Measurements from ENCODE around the gene SUSD5. TPM values are rescaled to one million over a fixed set of nuclear protein-coding genes. Genes with fewer than 3 reads are reported as not detected.
"Not testable (repeated sequence)": the region's sequence is repeated elsewhere in the genome, so short reads cannot be mapped to it uniquely, and the experiment has no call there.

SUSD5 gene
- total RNA-seq, 4 donors from 2014 or later, result 0.55 to 2.2 (median 1.1) TPM

DNA sequence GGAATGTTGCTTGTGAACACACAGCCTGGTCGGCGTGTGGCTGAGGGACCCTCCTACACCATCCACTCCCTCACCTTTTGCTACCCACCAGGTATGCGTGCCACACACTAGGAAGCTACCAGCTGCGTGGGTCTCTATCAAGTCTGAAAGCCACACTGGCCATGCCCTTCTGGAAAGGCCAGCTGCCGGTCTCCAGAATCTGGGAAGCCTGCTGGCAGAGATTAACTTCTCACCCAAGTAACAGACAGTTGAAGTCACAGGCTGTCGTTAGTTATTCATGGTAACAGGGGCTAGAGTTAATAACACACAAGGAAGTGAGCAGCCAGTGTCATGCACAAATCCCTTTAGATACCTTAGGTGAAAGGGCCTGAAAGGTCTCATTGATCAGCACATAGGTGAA lies 48.1 kb downstream of the SUSD5 start:
- H3K36me3 ChIP-seq, result no peaks in the 10 kb centered on the region
- no peak overlapping the region for H3K27ac ChIP-seq
- in situ Hi-C loops (cut with MboI; ENCODE audit: low sequenced_read_pairs in 4 of 4) (no loop called here), intact Hi-C loops (cut with DNase I; ENCODE audit: low total_unique reads) (no loop called here)
- TF ChIP-seq, protein P1, sequence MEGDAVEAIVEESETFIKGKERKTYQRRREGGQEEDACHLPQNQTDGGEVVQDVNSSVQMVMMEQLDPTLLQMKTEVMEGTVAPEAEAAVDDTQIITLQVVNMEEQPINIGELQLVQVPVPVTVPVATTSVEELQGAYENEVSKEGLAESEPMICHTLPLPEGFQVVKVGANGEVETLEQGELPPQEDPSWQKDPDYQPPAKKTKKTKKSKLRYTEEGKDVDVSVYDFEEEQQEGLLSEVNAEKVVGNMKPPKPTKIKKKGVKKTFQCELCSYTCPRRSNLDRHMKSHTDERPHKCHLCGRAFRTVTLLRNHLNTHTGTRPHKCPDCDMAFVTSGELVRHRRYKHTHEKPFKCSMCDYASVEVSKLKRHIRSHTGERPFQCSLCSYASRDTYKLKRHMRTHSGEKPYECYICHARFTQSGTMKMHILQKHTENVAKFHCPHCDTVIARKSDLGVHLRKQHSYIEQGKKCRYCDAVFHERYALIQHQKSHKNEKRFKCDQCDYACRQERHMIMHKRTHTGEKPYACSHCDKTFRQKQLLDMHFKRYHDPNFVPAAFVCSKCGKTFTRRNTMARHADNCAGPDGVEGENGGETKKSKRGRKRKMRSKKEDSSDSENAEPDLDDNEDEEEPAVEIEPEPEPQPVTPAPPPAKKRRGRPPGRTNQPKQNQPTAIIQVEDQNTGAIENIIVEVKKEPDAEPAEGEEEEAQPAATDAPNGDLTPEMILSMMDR (IDR thresholded peaks at IDR 0.05 in 4 of 5, conservative IDR thresholded peaks at IDR 0.05 in 1 of 5), result no peak
- no peak for TF ChIP-seq POLR2A (IDR thresholded peaks at IDR 0.05)
- H3K9me3 ChIP-seq, result no peaks in the 10 kb centered on the region
- no peak overlapping the region for H3K4me3 ChIP-seq
- no peaks in the 10 kb centered on the region for H3K27me3 ChIP-seq
- no peak for DNase-seq
- no peak for ATAC-seq
- H3K4me1 ChIP-seq, result no peaks in the 10 kb centered on the region

DNA sequence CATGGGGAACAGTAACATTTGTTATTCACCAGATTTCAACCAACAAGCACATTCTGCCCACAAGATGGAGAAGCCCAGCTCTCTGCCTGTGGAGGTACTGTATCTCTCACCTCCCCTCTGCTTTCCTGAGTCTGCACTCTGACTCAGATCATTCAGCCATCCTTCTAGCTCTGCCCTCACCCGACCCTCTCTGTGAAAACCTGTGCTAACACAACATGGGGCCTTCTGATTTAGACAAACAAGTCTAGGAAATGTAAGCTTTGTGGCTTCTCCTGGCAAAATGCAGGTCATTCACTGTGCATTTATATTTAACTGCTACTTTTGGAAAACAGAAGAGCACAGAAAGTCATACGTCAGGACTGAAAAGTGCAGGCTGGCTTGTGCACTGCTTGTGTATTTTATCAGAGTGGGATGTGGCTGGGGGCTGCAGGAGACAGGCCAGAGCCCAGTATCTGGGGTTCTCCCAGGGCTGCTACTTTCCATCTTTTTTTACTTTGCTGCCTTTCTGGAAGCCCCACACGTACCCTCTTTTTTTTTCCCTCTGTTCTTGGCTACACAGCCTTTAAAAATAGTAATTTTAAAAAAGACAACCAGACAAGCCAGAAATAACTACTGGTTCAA lies 50.8 kb downstream of the SUSD5 start:
- no peaks in the 10 kb centered on the region for H3K27me3 ChIP-seq
- intact Hi-C loops (cut with DNase I; ENCODE audit: low total_unique reads) (no loop called here), in situ Hi-C loops (cut with MboI; ENCODE audit: low sequenced_read_pairs in 4 of 4) (no loop called here)
- H3K27ac ChIP-seq, result no peak overlapping the region
- H3K36me3 ChIP-seq, result no peaks in the 10 kb centered on the region
- ATAC-seq, result no peak
- no peak for DNase-seq
- TF ChIP-seq, protein P1 (IDR thresholded peaks at IDR 0.05 in 4 of 5, conservative IDR thresholded peaks at IDR 0.05 in 1 of 5), result no peak
- no peak for TF ChIP-seq POLR2A (IDR thresholded peaks at IDR 0.05)
- peaks cover 0 to 2% of the 10 kb centered on the region in 2 donors for H3K4me1 ChIP-seq
- no peak overlapping the region for H3K4me3 ChIP-seq
- no peaks in the 10 kb centered on the region for H3K9me3 ChIP-seq

DNA sequence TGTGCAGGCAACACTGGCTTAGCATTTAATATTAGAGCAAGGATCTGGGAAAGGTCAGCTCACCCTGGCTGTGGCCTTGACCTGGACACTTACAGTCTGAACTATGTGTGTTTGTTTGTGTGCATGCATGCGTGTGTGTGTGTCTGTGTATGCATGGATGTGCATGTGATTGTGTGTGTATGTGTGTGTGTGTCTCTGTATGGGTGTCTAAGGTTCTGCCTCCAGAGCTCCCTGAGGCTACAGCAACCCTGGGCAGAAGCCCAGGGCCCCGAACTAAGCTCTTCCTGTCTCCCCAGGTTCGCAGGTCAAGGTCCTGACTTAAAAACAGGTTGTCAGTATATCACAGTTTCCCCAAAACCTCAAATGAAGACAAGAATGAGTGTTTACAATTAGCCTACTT lies 51.3 kb downstream of the SUSD5 start:
- in situ Hi-C loops (cut with MboI; ENCODE audit: low sequenced_read_pairs in 4 of 4) (no loop called here), intact Hi-C loops (cut with DNase I; ENCODE audit: low total_unique reads) (no loop called here)
- TF ChIP-seq, protein P1 (IDR thresholded peaks at IDR 0.05 in 4 of 5, conservative IDR thresholded peaks at IDR 0.05 in 1 of 5), result no peak
- Histone ChIP-seq H3K27ac (no peak overlapping the region), H3K27me3 (no peaks in the 10 kb centered on the region), H3K9me3 (no peaks in the 10 kb centered on the region), H3K4me1 (peaks cover 0 to 4% of the 10 kb centered on the region in 2 donors), H3K36me3 (no peaks in the 10 kb centered on the region), H3K4me3 (no peak overlapping the region)
- no peak for ATAC-seq
- DNase-seq, result no peak

DNA sequence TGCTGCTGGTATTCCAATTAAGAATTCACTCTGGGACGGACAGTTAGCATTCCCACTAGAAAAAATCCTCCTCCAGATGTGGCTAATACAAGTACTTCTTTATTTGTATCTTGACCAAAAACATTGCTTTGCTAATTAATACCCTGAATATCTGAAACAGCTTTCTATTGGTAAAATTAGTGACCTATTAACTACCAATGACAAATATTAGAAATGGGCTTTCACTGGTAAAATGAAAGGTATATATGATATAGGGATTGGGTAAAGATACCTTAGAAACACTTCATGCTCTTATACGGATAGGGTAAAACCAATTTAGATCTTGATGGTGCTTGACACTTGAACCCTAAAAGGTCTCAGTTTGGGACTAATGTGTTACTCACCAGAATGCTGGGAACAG lies 52.5 kb downstream of the SUSD5 start:
- intact Hi-C loops (cut with DNase I; ENCODE audit: low total_unique reads), result no loop called here
- peaks cover 0 to 4% of the 10 kb centered on the region in 2 donors for H3K4me1 ChIP-seq
- no peaks in the 10 kb centered on the region for H3K36me3 ChIP-seq
- no peak overlapping the region for H3K27ac ChIP-seq
- no peak for ATAC-seq
- H3K27me3 ChIP-seq, result no peaks in the 10 kb centered on the region
- H3K4me3 ChIP-seq, result no peak overlapping the region
- H3K9me3 ChIP-seq, result no peaks in the 10 kb centered on the region
- in situ Hi-C loops (cut with MboI; ENCODE audit: low sequenced_read_pairs in 4 of 4), result no loop called here
- no peak for DNase-seq
- TF ChIP-seq, protein P1 (IDR thresholded peaks at IDR 0.05 in 4 of 5, conservative IDR thresholded peaks at IDR 0.05 in 1 of 5), result no peak
- TF ChIP-seq POLR2A (IDR thresholded peaks at IDR 0.05), result no peak

DNA sequence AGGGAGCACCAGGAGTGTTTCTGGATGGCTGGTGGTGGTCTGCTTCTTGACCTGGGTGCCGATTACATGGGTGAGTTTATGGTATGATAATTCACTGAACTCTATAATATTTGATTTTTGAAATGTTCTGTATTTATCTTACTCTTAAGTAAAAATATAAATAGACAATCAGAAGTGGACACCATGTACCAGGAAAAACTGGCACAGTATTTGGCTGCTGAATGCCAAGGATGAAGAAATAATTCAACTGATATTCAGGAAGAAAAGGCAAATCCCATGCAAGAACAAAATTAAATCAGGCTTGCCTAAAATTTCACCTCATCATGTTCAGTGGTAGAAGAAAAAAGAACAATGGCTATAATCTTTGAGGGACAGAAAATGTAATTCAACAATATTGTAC lies 53.2 kb downstream of the SUSD5 start:
- Histone ChIP-seq H3K36me3 (no peaks in the 10 kb centered on the region), H3K27ac (peak overlapping the region in 1 of 4 donors; percentile 42), H3K4me1 (peaks cover 0 to 4% of the 10 kb centered on the region in 2 donors), H3K4me3 (no peak overlapping the region), H3K9me3 (no peaks in the 10 kb centered on the region), H3K27me3 (no peaks in the 10 kb centered on the region)
- in situ Hi-C loops (cut with MboI; ENCODE audit: low sequenced_read_pairs in 4 of 4) (no loop called here), intact Hi-C loops (cut with DNase I; ENCODE audit: low total_unique reads) (no loop called here)
- DNase-seq (no peak), ATAC-seq (peak; percentile 43 to 56)
- TF ChIP-seq POLR2A (IDR thresholded peaks at IDR 0.05), result no peak
- TF ChIP-seq, protein P1 (IDR thresholded peaks at IDR 0.05 in 4 of 5, conservative IDR thresholded peaks at IDR 0.05 in 1 of 5), result no peak

DNA sequence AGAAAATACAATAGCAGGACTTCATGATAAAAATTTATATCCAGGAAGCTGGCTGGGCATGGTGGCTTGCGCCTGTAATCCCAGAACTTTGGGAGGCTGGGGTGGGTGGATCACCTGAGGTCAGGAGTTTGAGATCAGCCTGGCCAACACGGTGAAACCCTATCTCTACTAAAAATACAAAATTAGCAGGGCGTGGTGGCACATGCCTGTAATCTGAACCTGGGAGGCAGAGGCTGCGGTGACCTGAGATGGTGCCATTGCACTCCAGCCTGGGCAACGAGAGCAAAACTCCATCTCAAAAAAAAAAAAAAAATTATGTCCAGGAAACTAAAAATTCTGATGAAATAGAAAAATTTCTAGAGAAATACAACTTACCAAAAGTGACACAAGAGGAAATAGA lies 56.0 kb downstream of the SUSD5 start:
- in situ Hi-C loops (cut with MboI; ENCODE audit: low sequenced_read_pairs in 4 of 4); H3K27ac ChIP-seq; H3K4me3 ChIP-seq; H3K4me1 ChIP-seq; H3K36me3 ChIP-seq; H3K27me3 ChIP-seq; intact Hi-C loops (cut with DNase I; ENCODE audit: low total_unique reads); H3K9me3 ChIP-seq: not testable (repeated sequence)
- DNase-seq (peak in 1 of 2 donors; percentile 59), ATAC-seq (peak; percentile 72 to 78)
